Transverse colon (tissue), 4 donors: Measurements from ENCODE around the gene SAMD14.

Experiments
- CTCF ChIP-seq, 5 experiments: fragments of 200-600 bp in 3 of 5; fragments of 450-650 bp in 2 of 5; sonication (generic) in 3 of 5; IDR thresholded peaks; 1 replicate in 2 of 5; 2 replicates in 3 of 5; pipeline ENCODE4 v1.5.1; 2016 to 2017; ENCODE audit warnings: antibody characterized with exemption in 5 of 5, inconsistent platforms in 3 of 5, mild to moderate bottlenecking in 2 of 5, moderate library complexity in 1 of 5
- EP300 ChIP-seq: sonication (generic); formaldehyde crosslinking; IDR thresholded peaks from one replicate; pipeline ENCODE4 v1.6.1; 2017; ENCODE audit warnings: antibody characterized with exemption, low read depth
- POLR2A ChIP-seq: fragments of 450-650 bp; IDR thresholded peaks from one replicate; pipeline ENCODE4 v1.6.1; 2016; ENCODE audit warnings: antibody characterized with exemption, mild to moderate bottlenecking, moderate library complexity
- POLR2AphosphoS5 ChIP-seq, 3 donors: sonication (generic); formaldehyde crosslinking; IDR thresholded peaks; one replicate each; pipeline ENCODE4 v1.6.1; 2016; ENCODE audit warnings: antibody characterized with exemption in 3 of 3

GRCh38 chr17:50164697-50164988 is 34.7 kb upstream of the SAMD14 start:
- no peak for TF ChIP-seq POLR2A
- TF ChIP-seq CTCF (IDR thresholded peaks at IDR 0.05) = no peak
- TF ChIP-seq POLR2AphosphoS5 (IDR thresholded peaks at IDR 0.05) = no peak
- TF ChIP-seq EP300 = no peak
